Panc1 (cell line): ENCODE data around the gene DPYSL3. TPM values are rescaled to one million over a fixed set of nuclear protein-coding genes. Genes with fewer than 3 reads are reported as not detected.

Experiments used
- ATAC-seq: fragments of 200-7000 bp; cut with Tn5 transposase; 2 replicates; pipeline ENCODE4 v1.9.1; 2020; ENCODE audit warnings: mild to moderate bottlenecking, moderate library complexity
- BruUV-seq: library from RNA; stranded (reverse); fragments of 400-500 nt; replicated peaks from 2 replicates; lab custom pipeline; 2021; lab: Mats Ljungman, UMichigan
- CTCF ChIA-PET: fragments of 300-600 bp; sonication (Branson Sonifier 250); formaldehyde crosslinking; loops from one replicate; lab custom pipeline; 2022; ENCODE audit warnings: antibody characterized with exemption; lab: Charles Lee
- POLR2A ChIA-PET: fragments of 300-600 bp; sonication (Branson Sonifier 250); formaldehyde crosslinking; loops from one replicate; lab custom pipeline; 2022; ENCODE audit warnings: antibody characterized with exemption; lab: Charles Lee
- DNase-seq: peaks from one replicate; pipeline ENCODE4 v3.0.0-alpha.2; 2010; ENCODE audit warnings: low read depth, low spot score
- H3K27ac ChIP-seq: 2 replicates; pipeline ENCODE4 v1.5.1; 2011; ENCODE audit warnings: mild to moderate bottlenecking, low read length, inconsistent platforms
- H3K27me3 ChIP-seq: fragments of 200-500 bp; sonication (Bioruptor generic); 2 replicates; pipeline ENCODE4 v1.6.0; 2014; ENCODE audit warnings: low read length, inconsistent platforms; ENCODE audit not compliant: control insufficient read depth, insufficient read depth
- H3K36me3 ChIP-seq: fragments of 200-500 bp; sonication (Bioruptor generic); 2 replicates; pipeline ENCODE4 v1.5.1; 2014; ENCODE audit warnings: inconsistent platforms, mild to moderate bottlenecking, low read length, moderate library complexity; ENCODE audit not compliant: control insufficient read depth, insufficient read depth
- H3K4me1 ChIP-seq: 2 replicates; pipeline ENCODE4 v1.5.1; 2011; ENCODE audit warnings: inconsistent platforms, mild to moderate bottlenecking, low read length, moderate library complexity; ENCODE audit not compliant: control insufficient read depth, insufficient read depth
- H3K4me3 ChIP-seq, 2 experiments: 2 replicates each; pipeline ENCODE4 v1.5.1; 2011 to 2012; ENCODE audit warnings: low read depth in 2 of 2, low read length in 2 of 2, mild to moderate bottlenecking in 2 of 2, inconsistent platforms in 1 of 2, moderate library complexity in 1 of 2
- H3K9me3 ChIP-seq: fragments of 200-500 bp; sonication (Bioruptor generic); 2 replicates; pipeline ENCODE4 v1.5.1; 2014; ENCODE audit warnings: low read depth, mild to moderate bottlenecking, inconsistent platforms, low read length, moderate library complexity; ENCODE audit not compliant: control insufficient read depth, insufficient read depth
- CTCF ChIP-seq: fragments of 450-650 bp; IDR thresholded peaks from 2 replicates; pipeline ENCODE4 v1.5.1; 2017; ENCODE audit warnings: mild to moderate bottlenecking
- POLR2AphosphoS5 ChIP-seq: IDR thresholded peaks from 2 replicates; pipeline ENCODE4 v1.6.1; 2012; ENCODE audit warnings: mild to moderate bottlenecking, low read depth, low read length, moderate library complexity
- SIN3A ChIP-seq: IDR thresholded peaks from 2 replicates; pipeline ENCODE4 v1.6.1; 2012; ENCODE audit warnings: low read depth, mild to moderate bottlenecking, low read length, moderate library complexity, borderline replicate concordance; ENCODE audit not compliant: insufficient read depth
- TCF7L2 ChIP-seq: IDR thresholded peaks from 2 replicates; pipeline ENCODE4 v1.6.1; 2011; ENCODE audit warnings: mild to moderate bottlenecking, low read depth, low read length, inconsistent platforms
- in situ Hi-C: cut with HindIII; loops from 2 replicates; pipeline ENCODE4 v1.10.0; 2016; ENCODE audit warnings: low sequenced_read_pairs, low pct_unique_long_range_greater_than_20kb
- intact Hi-C: fragments of 100-400 bp; cut with micrococcal nuclease; formaldehyde crosslinking; loops from one replicate; pipeline ENCODE4 v1.10.0; 2022; ENCODE audit not compliant: unreplicated experiment
- total RNA-seq: library from RNA; stranded (reverse); gene quantifications from one replicate; pipeline ENCODE4 v1.2.1, GENCODE V29; 2021; ENCODE audit not compliant: unreplicated experiment
- TF ChIP-seq, protein P1 (sequence below), 2 experiments: IDR thresholded peaks; 2 replicates each; pipeline ENCODE4 v1.6.1; 2011 to 2012; ENCODE audit warnings: low read depth in 2 of 2, control low read depth in 1 of 2, low read length in 1 of 2, mild to moderate bottlenecking in 1 of 2, moderate library complexity in 1 of 2; ENCODE audit not compliant: insufficient read depth in 1 of 2

DPYSL3 gene
- total RNA-seq, 1 experiment from 2014 or later, result 1.1 TPM

DNA sequence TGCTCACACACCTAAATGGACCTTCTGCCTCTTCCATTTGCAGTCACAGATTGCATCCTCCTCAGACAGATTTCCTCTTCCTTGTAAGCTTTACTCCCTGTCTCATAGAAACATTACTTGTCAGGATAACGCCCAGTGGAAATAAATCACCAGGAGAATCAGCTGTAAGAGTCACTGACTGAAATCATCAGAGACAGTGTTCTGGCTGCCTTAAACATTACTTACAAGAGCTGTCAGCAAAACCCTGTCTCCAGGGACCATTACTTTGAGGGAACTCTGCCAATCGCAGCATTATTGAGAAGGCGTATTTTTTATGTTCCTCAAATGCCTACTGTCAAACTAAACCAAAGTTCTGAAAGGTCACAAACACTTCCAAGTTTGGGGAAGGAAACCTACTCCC, 5.9 kb downstream of the DPYSL3 start:
- Histone ChIP-seq H3K27ac (no peak overlapping the region), H3K9me3 (no peaks in the 10 kb centered on the region), H3K27me3 (peaks cover 13% of the 10 kb centered on the region), H3K4me3 (no peak overlapping the region), H3K4me1 (no peaks in the 10 kb centered on the region), H3K36me3 (no peaks in the 10 kb centered on the region)
- intact Hi-C loops, result no loop called here
- in situ Hi-C loops, result no loop called here
- ATAC-seq (no peak), DNase-seq (no peak)
- TF ChIP-seq SIN3A (no peak), TCF7L2 (no peak), POLR2AphosphoS5 (no peak), CTCF (no peak)
- TF ChIP-seq, protein P1, sequence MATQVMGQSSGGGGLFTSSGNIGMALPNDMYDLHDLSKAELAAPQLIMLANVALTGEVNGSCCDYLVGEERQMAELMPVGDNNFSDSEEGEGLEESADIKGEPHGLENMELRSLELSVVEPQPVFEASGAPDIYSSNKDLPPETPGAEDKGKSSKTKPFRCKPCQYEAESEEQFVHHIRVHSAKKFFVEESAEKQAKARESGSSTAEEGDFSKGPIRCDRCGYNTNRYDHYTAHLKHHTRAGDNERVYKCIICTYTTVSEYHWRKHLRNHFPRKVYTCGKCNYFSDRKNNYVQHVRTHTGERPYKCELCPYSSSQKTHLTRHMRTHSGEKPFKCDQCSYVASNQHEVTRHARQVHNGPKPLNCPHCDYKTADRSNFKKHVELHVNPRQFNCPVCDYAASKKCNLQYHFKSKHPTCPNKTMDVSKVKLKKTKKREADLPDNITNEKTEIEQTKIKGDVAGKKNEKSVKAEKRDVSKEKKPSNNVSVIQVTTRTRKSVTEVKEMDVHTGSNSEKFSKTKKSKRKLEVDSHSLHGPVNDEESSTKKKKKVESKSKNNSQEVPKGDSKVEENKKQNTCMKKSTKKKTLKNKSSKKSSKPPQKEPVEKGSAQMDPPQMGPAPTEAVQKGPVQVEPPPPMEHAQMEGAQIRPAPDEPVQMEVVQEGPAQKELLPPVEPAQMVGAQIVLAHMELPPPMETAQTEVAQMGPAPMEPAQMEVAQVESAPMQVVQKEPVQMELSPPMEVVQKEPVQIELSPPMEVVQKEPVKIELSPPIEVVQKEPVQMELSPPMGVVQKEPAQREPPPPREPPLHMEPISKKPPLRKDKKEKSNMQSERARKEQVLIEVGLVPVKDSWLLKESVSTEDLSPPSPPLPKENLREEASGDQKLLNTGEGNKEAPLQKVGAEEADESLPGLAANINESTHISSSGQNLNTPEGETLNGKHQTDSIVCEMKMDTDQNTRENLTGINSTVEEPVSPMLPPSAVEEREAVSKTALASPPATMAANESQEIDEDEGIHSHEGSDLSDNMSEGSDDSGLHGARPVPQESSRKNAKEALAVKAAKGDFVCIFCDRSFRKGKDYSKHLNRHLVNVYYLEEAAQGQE (IDR thresholded peaks at IDR 0.05; ENCODE audit: insufficient read depth in 1 of 2, low read depth in 2 of 2, low read length in 1 of 2), result no peak
- CTCF ChIA-PET, result no interaction called here
- BruUV-seq, result no TSS peak
- POLR2A ChIA-PET, result interaction anchor here (0.6 kb wide), 1 partner anchor 244 kb away, joined by 10 read pairs; no protein-coding TSS in a partner anchor

- Histone ChIP-seq H3K36me3 (no peaks in the 10 kb centered on the region), H3K9me3 (no peaks in the 10 kb centered on the region), H3K27ac (no peak overlapping the region), H3K27me3 (no peaks in the 10 kb centered on the region), H3K4me3 (no peak overlapping the region), H3K4me1 (no peaks in the 10 kb centered on the region)
- ChIA-PET CTCF (no interaction called here), POLR2A (no interaction called here)
- DNase-seq (no peak), ATAC-seq (no peak)
- intact Hi-C loops, result no loop called here
- no TSS peak for BruUV-seq
- in situ Hi-C loops, result no loop called here
- TF ChIP-seq, protein P1 (IDR thresholded peaks at IDR 0.05; ENCODE audit: insufficient read depth in 1 of 2, low read depth in 2 of 2, low read length in 1 of 2), result no peak
- TF ChIP-seq TCF7L2 (no peak), CTCF (no peak), POLR2AphosphoS5 (no peak), SIN3A (no peak)
These were observed 18.9 kb downstream of the DPYSL3 start for GRCh38 chr5:147490989-147491388.
